ENCODE results near the gene SCUBE1. TPM values are rescaled to one million over a fixed set of nuclear protein-coding genes. Genes with fewer than 3 reads are reported as not detected.

The SCUBE1 gene
- total RNA-seq, 1 experiment from 2014 or later, result 3.9 TPM

GRCh38 chr22:43255299-43255698 lies 87.9 kb downstream of the SCUBE1 start (continued):
- no peak for TF ChIP-seq CTCF (IDR thresholded peaks at IDR 0.05 in 2 of 3, conservative IDR thresholded peaks at IDR 0.05 in 1 of 3; ENCODE audit: borderline replicate concordance in 1 of 3, insufficient read depth in 1 of 3, low read depth in 2 of 3, low read length in 2 of 3)

- no peaks in the 10 kb centered on the region for H4K20me1 ChIP-seq (ENCODE audit: insufficient read depth)
- H3K27me3 ChIP-seq (ENCODE audit: insufficient read depth, low read length), result no peaks in the 10 kb centered on the region
- no peak for DNase-seq (ENCODE audit: low read depth, low spot score)
- ATAC-seq, result peak; percentile 50; the same call in 1 of the 2 replicates
- H3K9me3 ChIP-seq (ENCODE audit: control insufficient read depth in 1 of 2, insufficient read depth in 1 of 2, low read depth in 1 of 2, low read length in 2 of 2), result no peaks in the 10 kb centered on the region
- ChIA-PET CTCF (no interaction called here), RAD21 (ENCODE audit: low non-redundant PET in 1 of 2, low total read pairs in 2 of 2, uncharacterized antibody in 2 of 2, unreplicated experiment in 2 of 2) (no interaction called here), POLR2A (no interaction called here)
- H2AFZ ChIP-seq (ENCODE audit: low read depth, low read length, poor library complexity, severe bottlenecking), result no peak overlapping the region
- peaks cover 0 to 10% of the 10 kb centered on the region in 2 experiments; a peak in 2 of 4 replicates for H3K4me1 ChIP-seq (ENCODE audit: control insufficient read depth in 1 of 2, insufficient read depth in 2 of 2, low read length in 2 of 2)
- H3K9me2 ChIP-seq (ENCODE audit: insufficient read depth), result no peaks in the 10 kb centered on the region
- H3K4me2 ChIP-seq (ENCODE audit: low read length), result peak overlapping the region; percentile 17; the same call in 1 of the 2 replicates
- H3K36me3 ChIP-seq (ENCODE audit: control insufficient read depth in 1 of 2, insufficient read depth in 2 of 2, low read length in 2 of 2), result no peaks in the 10 kb centered on the region
- intact Hi-C loops (cut with micrococcal nuclease), result no loop called here
- H3K27ac ChIP-seq (ENCODE audit: low read depth, low read length), result no peak overlapping the region
- BruUV-seq (replicated peaks), result no TSS peak
- H3K79me2 ChIP-seq (ENCODE audit: insufficient read depth, low read length), result no peaks in the 10 kb centered on the region
- H3K4me3 ChIP-seq (replicated peaks in 1 of 2; ENCODE audit: low read depth in 1 of 2, low read length in 2 of 2), result no peak overlapping the region
- H3K9ac ChIP-seq (ENCODE audit: low read length), result no peak overlapping the region
- TF ChIP-seq CBX3 (IDR thresholded peaks at IDR 0.05; ENCODE audit: low read depth) (no peak), POLR2AphosphoS5 (IDR thresholded peaks at IDR 0.05; ENCODE audit: low read depth, low read length) (no peak), POLR2A (IDR thresholded peaks at IDR 0.05; ENCODE audit: borderline replicate concordance, extremely low read depth, insufficient read depth, insufficient read length) (no peak), SIN3A (IDR thresholded peaks at IDR 0.05; ENCODE audit: low read depth) (no peak), ATF3 (IDR thresholded peaks at IDR 0.05) (no peak), JUND (IDR thresholded peaks at IDR 0.05) (no peak), TCF7L2 (IDR thresholded peaks at IDR 0.05; ENCODE audit: borderline replicate concordance, extremely low read depth, insufficient read depth, insufficient read length) (no peak), FOSL1 (IDR thresholded peaks at IDR 0.05; ENCODE audit: low read depth) (no peak), ELF1 (IDR thresholded peaks at IDR 0.05; ENCODE audit: borderline replicate concordance, low read depth) (no peak), RAD21 (IDR thresholded peaks at IDR 0.05; ENCODE audit: low read depth) (no peak), YY1 (IDR thresholded peaks at IDR 0.05; ENCODE audit: extremely low read depth, insufficient replicate concordance, low read depth, low read length) (no peak), ZBTB33 (IDR thresholded peaks at IDR 0.05; ENCODE audit: extremely low read depth, insufficient replicate concordance, low read length) (no peak), REST (IDR thresholded peaks at IDR 0.05; ENCODE audit: low read depth) (no peak), CTCF (IDR thresholded peaks at IDR 0.05 in 2 of 3, conservative IDR thresholded peaks at IDR 0.05 in 1 of 3; ENCODE audit: borderline replicate concordance in 1 of 3, insufficient read depth in 1 of 3, low read depth in 2 of 3, low read length in 2 of 3) (no peak), SRF (IDR thresholded peaks at IDR 0.05; ENCODE audit: low read depth) (no peak)
Observed at GRCh38 chr22:43253839-43254238, 89.3 kb downstream of the SCUBE1 start.

All from HCT116 (cell line).